ENCODE measurements around the gene FAM111A. TPM values are rescaled to one million over a fixed set of nuclear protein-coding genes. Genes with fewer than 3 reads are reported as not detected.
"Not testable (repeated sequence)": the region's sequence is repeated elsewhere in the genome, so short reads cannot be mapped to it uniquely, and the experiment has no call there.

The FAM111A gene
- total RNA-seq, 2 donors from 2014 or later: 49.5 to 60.3 TPM

DNA sequence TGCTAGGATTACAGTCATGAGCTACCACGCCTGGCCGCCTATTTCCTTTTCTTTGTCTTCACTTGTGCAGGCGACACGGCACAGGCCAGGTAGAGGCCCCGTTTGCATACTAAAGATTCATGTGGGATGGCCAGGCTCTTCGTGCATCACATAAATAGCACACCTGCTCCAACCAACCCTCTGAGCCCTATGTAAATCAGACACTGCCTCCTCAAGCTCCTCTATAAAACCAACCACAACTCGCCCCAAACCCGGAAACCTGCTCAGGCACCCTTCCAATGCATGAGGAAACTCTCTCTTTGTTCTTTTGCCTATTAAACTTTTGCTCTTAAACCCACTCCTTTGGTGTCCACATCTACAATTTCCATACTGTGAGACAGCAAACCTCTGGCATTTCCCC is 44.7 kb upstream of the FAM111A start:
- peak overlapping the region in 1 of 2 donors; percentile 15 for H3K27ac ChIP-seq
- peak; percentile 46 for TF ChIP-seq POLR2AphosphoS5 (IDR thresholded peaks at IDR 0.05)
- H3K4me3 ChIP-seq; H3K9me3 ChIP-seq; H3K27me3 ChIP-seq (replicated peaks; ENCODE audit: insufficient read depth); H3K4me1 ChIP-seq (replicated peaks); H3K36me3 ChIP-seq; intact Hi-C loops (cut with DNase I): not testable (repeated sequence)
- peak; percentile 71 for DNase-seq (ENCODE audit: low spot score)
- WGBS: 24% methylated on average over 8 of the region's 8 CpGs

DNA sequence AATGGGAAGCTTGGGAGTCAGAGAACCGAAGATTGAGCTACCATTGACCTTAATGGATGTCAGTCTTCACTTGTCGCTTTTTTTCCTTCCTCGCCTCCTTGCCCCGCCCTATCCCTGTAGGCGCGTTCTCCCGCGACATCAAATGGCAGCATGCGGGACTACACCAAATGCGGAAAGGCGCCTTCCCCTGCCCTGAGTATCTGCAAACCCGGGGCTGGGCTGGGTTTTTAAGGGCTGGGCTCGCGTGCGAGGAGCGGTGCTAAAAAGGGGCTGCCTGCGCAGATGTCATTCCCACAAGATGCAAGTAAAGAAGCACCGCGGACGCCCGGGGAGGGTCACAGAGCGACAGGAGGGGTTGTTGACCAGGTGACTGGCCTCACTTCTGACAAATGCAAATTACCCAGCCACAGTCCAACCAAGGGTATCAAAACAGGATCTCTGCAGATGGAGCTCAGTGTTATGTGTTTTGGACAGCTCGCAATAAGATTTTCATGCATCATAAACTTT is 40.3 kb upstream of the FAM111A start:
- H3K27me3 ChIP-seq (replicated peaks; ENCODE audit: insufficient read depth): no peaks in the 10 kb centered on the region
- peak overlapping the region; percentile 10 to 14 for H3K4me3 ChIP-seq
- TF ChIP-seq POLR2AphosphoS5 (IDR thresholded peaks at IDR 0.05): no peak
- TF ChIP-seq, protein P1, sequence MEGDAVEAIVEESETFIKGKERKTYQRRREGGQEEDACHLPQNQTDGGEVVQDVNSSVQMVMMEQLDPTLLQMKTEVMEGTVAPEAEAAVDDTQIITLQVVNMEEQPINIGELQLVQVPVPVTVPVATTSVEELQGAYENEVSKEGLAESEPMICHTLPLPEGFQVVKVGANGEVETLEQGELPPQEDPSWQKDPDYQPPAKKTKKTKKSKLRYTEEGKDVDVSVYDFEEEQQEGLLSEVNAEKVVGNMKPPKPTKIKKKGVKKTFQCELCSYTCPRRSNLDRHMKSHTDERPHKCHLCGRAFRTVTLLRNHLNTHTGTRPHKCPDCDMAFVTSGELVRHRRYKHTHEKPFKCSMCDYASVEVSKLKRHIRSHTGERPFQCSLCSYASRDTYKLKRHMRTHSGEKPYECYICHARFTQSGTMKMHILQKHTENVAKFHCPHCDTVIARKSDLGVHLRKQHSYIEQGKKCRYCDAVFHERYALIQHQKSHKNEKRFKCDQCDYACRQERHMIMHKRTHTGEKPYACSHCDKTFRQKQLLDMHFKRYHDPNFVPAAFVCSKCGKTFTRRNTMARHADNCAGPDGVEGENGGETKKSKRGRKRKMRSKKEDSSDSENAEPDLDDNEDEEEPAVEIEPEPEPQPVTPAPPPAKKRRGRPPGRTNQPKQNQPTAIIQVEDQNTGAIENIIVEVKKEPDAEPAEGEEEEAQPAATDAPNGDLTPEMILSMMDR (IDR thresholded peaks at IDR 0.05): peak in 3 of 4 experiments; percentile 16 to 43 (median 37)
- peak overlapping the region in 1 of 2 donors; percentile 18 for H3K27ac ChIP-seq
- no peaks in the 10 kb centered on the region for H3K36me3 ChIP-seq
- no peaks in the 10 kb centered on the region for H3K9me3 ChIP-seq
- peaks cover 5% of the 10 kb centered on the region for H3K4me1 ChIP-seq (replicated peaks)
- intact Hi-C loops (cut with DNase I): no loop called here
- DNase-seq (ENCODE audit: low spot score): peak; percentile 53
- WGBS: 6% methylated on average over 23 of the region's 23 CpGs

DNA sequence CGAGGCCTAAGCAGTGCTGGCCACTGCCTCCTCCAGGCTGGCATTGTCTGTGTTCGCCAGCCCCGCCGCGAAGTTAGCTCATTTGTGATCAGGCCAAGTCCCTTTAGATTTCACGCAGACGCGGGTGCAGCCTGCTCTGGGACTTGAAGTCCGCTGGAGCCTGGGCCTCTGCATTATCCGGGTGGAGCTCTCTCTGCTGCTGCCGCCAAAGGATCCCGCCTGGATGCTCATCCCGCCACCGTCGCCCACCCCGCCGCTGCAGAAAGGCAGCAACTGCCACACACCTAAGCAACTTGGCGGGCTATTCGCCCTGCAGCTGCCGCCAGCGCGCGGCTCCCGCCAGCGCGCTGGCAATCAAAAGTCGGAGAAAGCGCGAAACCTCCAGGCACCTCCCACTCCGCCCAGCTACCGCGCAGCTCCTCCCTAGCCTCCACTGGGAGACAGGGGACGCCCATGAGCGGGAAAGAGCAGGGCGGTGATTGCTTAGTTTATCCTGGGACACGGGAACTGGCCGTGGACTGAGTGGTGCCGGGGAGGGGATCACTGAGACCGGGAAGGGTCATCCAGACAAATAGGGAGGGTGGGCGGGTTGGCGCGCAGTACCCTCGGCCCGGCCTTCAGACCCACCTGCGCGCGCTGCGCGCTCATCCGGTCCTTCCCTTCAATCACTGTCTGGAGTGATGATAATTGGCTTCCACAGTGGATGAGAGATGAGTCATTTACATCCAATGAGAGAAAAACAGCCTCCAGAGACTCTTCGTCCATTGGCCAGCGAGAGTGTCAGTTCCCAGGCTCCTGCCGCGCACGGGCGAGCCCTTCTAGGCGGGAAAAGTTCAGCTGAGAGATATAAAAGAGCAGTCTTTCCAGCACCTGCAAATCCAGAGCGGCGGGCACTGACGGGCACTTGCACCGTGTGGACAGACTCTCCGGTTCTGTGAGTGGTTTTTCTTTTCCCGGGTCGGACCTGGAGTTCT is 36.0 kb upstream of the FAM111A start, which contains the start of gene FAM111B:
Gene FAM111B (plus strand): TSS at position 875 of the 974 bp plus-strand sequence. CDS start 2,389 bp downstream, outside the sequence.
- TF ChIP-seq, protein P1 (IDR thresholded peaks at IDR 0.05): peak in 1 of 4 experiments; percentile 20
- TF ChIP-seq POLR2AphosphoS5 (IDR thresholded peaks at IDR 0.05) (peak; percentile 69), POLR2A (IDR thresholded peaks at IDR 0.05) (no peak)
- H3K27ac ChIP-seq: peak within 1 kb of the TSS; percentile 67 to 76
- no peaks in the 10 kb centered on the region for H3K27me3 ChIP-seq (replicated peaks; ENCODE audit: insufficient read depth)
- H3K4me1 ChIP-seq (replicated peaks): peaks cover 5% of the 10 kb centered on the region
- H3K4me3 ChIP-seq: peak within 1 kb of the TSS; percentile 40 to 44
- H3K36me3 ChIP-seq: no peaks in the 10 kb centered on the region
- WGBS: under 1% methylated on average over 64 of the region's 64 CpGs
- no peaks in the 10 kb centered on the region for H3K9me3 ChIP-seq
- intact Hi-C loops (cut with DNase I): no loop called here
- peak; percentile 93 for DNase-seq (ENCODE audit: low spot score)

DNA sequence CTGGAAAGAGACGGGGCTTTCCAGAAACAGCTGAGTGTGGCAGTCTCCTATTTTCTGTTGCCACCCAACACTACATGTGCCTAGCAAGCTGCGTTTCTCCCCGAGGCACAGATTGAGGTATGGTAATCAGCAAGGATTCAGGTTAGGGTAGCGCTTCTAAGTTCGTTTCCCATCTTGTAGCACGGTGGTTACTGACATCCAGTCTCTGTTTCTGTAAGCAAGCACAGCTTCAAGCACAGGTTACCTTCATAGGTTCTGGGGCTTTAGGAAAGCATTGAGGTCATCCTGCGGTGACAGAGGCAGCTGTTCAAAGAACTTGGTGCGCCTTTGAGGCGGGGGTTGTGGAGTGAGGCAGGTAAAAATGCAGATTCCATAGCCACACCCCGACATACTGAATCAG is 34.9 kb upstream of the FAM111A start:
- H3K9me3 ChIP-seq; intact Hi-C loops (cut with DNase I); H3K4me3 ChIP-seq; H3K36me3 ChIP-seq; H3K27me3 ChIP-seq (replicated peaks; ENCODE audit: insufficient read depth); H3K4me1 ChIP-seq (replicated peaks); DNase-seq (ENCODE audit: low spot score); H3K27ac ChIP-seq: not testable (repeated sequence)
- WGBS: 25% methylated on average over 10 of the region's 10 CpGs

DNA sequence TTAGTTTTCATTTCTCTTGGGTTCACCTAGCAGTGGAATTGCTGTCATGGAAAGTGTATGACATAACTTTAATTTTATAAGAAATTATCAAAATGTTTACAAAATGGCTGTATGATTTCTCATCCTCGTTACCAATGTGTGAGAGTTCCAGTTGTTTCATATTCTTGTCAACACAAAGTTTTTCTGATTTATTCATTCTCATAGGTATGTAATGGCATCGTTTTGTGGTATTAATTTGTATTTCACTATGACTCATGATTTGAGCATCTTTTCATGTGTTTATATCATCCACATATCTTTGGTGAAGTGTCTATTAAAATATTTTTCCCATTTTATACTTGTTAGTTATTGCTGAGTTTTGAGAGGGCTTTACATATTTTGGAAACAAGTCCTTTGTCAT is 30.2 kb upstream of the FAM111A start:
- no peaks in the 10 kb centered on the region for H3K27me3 ChIP-seq (replicated peaks; ENCODE audit: insufficient read depth)
- 82% methylated on average over 2 of the region's 2 CpGs for WGBS
- H3K4me1 ChIP-seq (replicated peaks): no peaks in the 10 kb centered on the region
- no peak for TF ChIP-seq POLR2AphosphoS5 (IDR thresholded peaks at IDR 0.05)
- TF ChIP-seq, protein P1 (IDR thresholded peaks at IDR 0.05): no peak
- no peak for TF ChIP-seq POLR2A (IDR thresholded peaks at IDR 0.05)
- no peak overlapping the region for H3K4me3 ChIP-seq
- intact Hi-C loops (cut with DNase I): no loop called here
- H3K36me3 ChIP-seq: no peaks in the 10 kb centered on the region
- no peak for DNase-seq (ENCODE audit: low spot score)
- H3K9me3 ChIP-seq: no peaks in the 10 kb centered on the region
- no peak overlapping the region for H3K27ac ChIP-seq
